Stimulated activated naive CD8-positive, alpha-beta T cell treated with anti-CD3 and anti-CD28 coated beads, Interleukin-15, amount 100 ng/mL, for 72 hours (primary cell): Measurements from ENCODE around the gene PIWIL1.

Experiments
- ATAC-seq: fragments of 150-1000 bp; cut with Tn5 transposase; 2 replicates; pipeline ENCODE4 v1.10.0; 2021; ENCODE audit warnings: mild to moderate bottlenecking, moderate library complexity
- DNase-seq, 2 donors: peaks; one replicate each; pipeline ENCODE4 v3.0.0; 2021 to 2022
- H3K27ac Mint-ChIP-seq, 2 donors: one replicate each; pipeline ENCODE4 v1.8.0; 2022; ENCODE audit warnings: mild to moderate bottlenecking in 2 of 2, mixed read lengths in 2 of 2, moderate library complexity in 2 of 2
- H3K27me3 Mint-ChIP-seq: one replicate; pipeline ENCODE4 v1.8.0; 2022; ENCODE audit warnings: mixed read lengths
- H3K4me1 Mint-ChIP-seq: one replicate; pipeline ENCODE4 v1.8.0; 2022; ENCODE audit warnings: mild to moderate bottlenecking, mixed read lengths
- H3K4me3 Mint-ChIP-seq, 2 donors: one replicate each; pipeline ENCODE4 v1.8.0; 2022; ENCODE audit warnings: mild to moderate bottlenecking in 2 of 2, mixed read lengths in 2 of 2, moderate library complexity in 1 of 2
- H3K9me3 Mint-ChIP-seq, 2 donors: one replicate each; pipeline ENCODE4 v1.8.0; 2022; ENCODE audit warnings: mixed read lengths in 2 of 2

Gene PIWIL1

GRCh38 chr12:130382818-130383217 is 45.1 kb downstream of the PIWIL1 start:
- Mint-ChIP-seq H3K27me3 (peaks cover 28% of the 10 kb centered on the region), H3K4me3 (no peak overlapping the region), H3K4me1 (peaks cover under 1% of the 10 kb centered on the region), H3K9me3 (peaks cover 14 to 19% of the 10 kb centered on the region in 2 donors), H3K27ac (no peak overlapping the region)
- DNase-seq (no peak), ATAC-seq (no peak)

GRCh38 chr12:130384234-130384633 is 46.5 kb downstream of the PIWIL1 start:
- no peak overlapping the region for H3K27ac Mint-ChIP-seq
- no peak for DNase-seq
- no peak for ATAC-seq
- H3K27me3 Mint-ChIP-seq, result peaks cover 20% of the 10 kb centered on the region
- peaks cover 5% of the 10 kb centered on the region for H3K4me1 Mint-ChIP-seq
- H3K4me3 Mint-ChIP-seq, result no peak overlapping the region
- H3K9me3 Mint-ChIP-seq, result peaks cover 18 to 26% of the 10 kb centered on the region in 2 donors

- Mint-ChIP-seq H3K27ac (no peak overlapping the region), H3K9me3 (peaks cover 18 to 26% of the 10 kb centered on the region in 2 donors), H3K27me3 (peaks cover 20% of the 10 kb centered on the region), H3K4me3 (no peak overlapping the region), H3K4me1 (peaks cover 5% of the 10 kb centered on the region)
- DNase-seq (no peak), ATAC-seq (no peak)
Measured at GRCh38 chr12:130385193-130385592, 47.5 kb downstream of the PIWIL1 start.

GRCh38 chr12:130391186-130391585 is 53.5 kb downstream of the PIWIL1 start:
- DNase-seq (no peak), ATAC-seq (no peak)
- peaks cover 5 to 22% of the 10 kb centered on the region in 2 donors for H3K9me3 Mint-ChIP-seq
- peaks cover 11% of the 10 kb centered on the region for H3K4me1 Mint-ChIP-seq
- H3K27ac Mint-ChIP-seq, result no peak overlapping the region
- no peak overlapping the region for H3K4me3 Mint-ChIP-seq
- peaks cover 9% of the 10 kb centered on the region for H3K27me3 Mint-ChIP-seq

- peaks cover 6% of the 10 kb centered on the region for H3K4me1 Mint-ChIP-seq
- peaks cover 16% of the 10 kb centered on the region for H3K27me3 Mint-ChIP-seq
- no peak overlapping the region for H3K27ac Mint-ChIP-seq
- H3K4me3 Mint-ChIP-seq, result no peak overlapping the region
- ATAC-seq (no peak), DNase-seq (no peak)
- peaks cover 0 to 9% of the 10 kb centered on the region in 2 donors for H3K9me3 Mint-ChIP-seq
Measured at GRCh38 chr12:130394906-130395305, 57.2 kb downstream of the PIWIL1 start.

- H3K4me3 Mint-ChIP-seq, result no peak overlapping the region
- H3K4me1 Mint-ChIP-seq, result peaks cover 6% of the 10 kb centered on the region
- DNase-seq (no peak), ATAC-seq (no peak)
- H3K27ac Mint-ChIP-seq, result no peak overlapping the region
- H3K9me3 Mint-ChIP-seq, result peaks cover 0 to 1% of the 10 kb centered on the region in 2 donors
- H3K27me3 Mint-ChIP-seq, result peaks cover 16% of the 10 kb centered on the region
Measured at GRCh38 chr12:130396667-130397066, 59.0 kb downstream of the PIWIL1 start.

GRCh38 chr12:130398100-130398848 is 60.6 kb downstream of the PIWIL1 start:
- Mint-ChIP-seq H3K27ac (no peak overlapping the region), H3K9me3 (no peaks in the 10 kb centered on the region), H3K4me3 (no peak overlapping the region), H3K4me1 (peaks cover 6% of the 10 kb centered on the region), H3K27me3 (peaks cover 16% of the 10 kb centered on the region)
- ATAC-seq, result no peak
- DNase-seq, result no peak

- H3K4me3 Mint-ChIP-seq, result no peak overlapping the region
- no peak overlapping the region for H3K27ac Mint-ChIP-seq
- H3K9me3 Mint-ChIP-seq, result no peaks in the 10 kb centered on the region
- peak; percentile 33 for ATAC-seq
- H3K27me3 Mint-ChIP-seq, result peaks cover 4% of the 10 kb centered on the region
- no peaks in the 10 kb centered on the region for H3K4me1 Mint-ChIP-seq
- no peak for DNase-seq
Measured at GRCh38 chr12:130401703-130402102, 64.0 kb downstream of the PIWIL1 start.

GRCh38 chr12:130405332-130405731 is 67.6 kb downstream of the PIWIL1 start:
- Mint-ChIP-seq H3K4me1 (no peaks in the 10 kb centered on the region), H3K27ac (no peak overlapping the region), H3K27me3 (no peaks in the 10 kb centered on the region), H3K4me3 (no peak overlapping the region), H3K9me3 (no peaks in the 10 kb centered on the region)
- ATAC-seq (no peak), DNase-seq (no peak)

- no peak overlapping the region for H3K4me3 Mint-ChIP-seq
- no peaks in the 10 kb centered on the region for H3K4me1 Mint-ChIP-seq
- DNase-seq, result no peak
- no peaks in the 10 kb centered on the region for H3K9me3 Mint-ChIP-seq
- H3K27ac Mint-ChIP-seq, result no peak overlapping the region
- H3K27me3 Mint-ChIP-seq, result peaks cover 7% of the 10 kb centered on the region
- no peak for ATAC-seq
Measured at GRCh38 chr12:130412384-130412783, 74.7 kb downstream of the PIWIL1 start.

- H3K27ac Mint-ChIP-seq, result no peak overlapping the region
- H3K4me3 Mint-ChIP-seq, result no peak overlapping the region
- no peak for DNase-seq
- no peaks in the 10 kb centered on the region for H3K9me3 Mint-ChIP-seq
- no peaks in the 10 kb centered on the region for H3K4me1 Mint-ChIP-seq
- peaks cover 13% of the 10 kb centered on the region for H3K27me3 Mint-ChIP-seq
- no peak for ATAC-seq
Measured at GRCh38 chr12:130413909-130414308, 76.2 kb downstream of the PIWIL1 start.

- no peaks in the 10 kb centered on the region for H3K4me1 Mint-ChIP-seq
- DNase-seq, result no peak
- no peak overlapping the region for H3K27ac Mint-ChIP-seq
- no peak overlapping the region for H3K4me3 Mint-ChIP-seq
- peaks cover 17% of the 10 kb centered on the region for H3K27me3 Mint-ChIP-seq
- no peaks in the 10 kb centered on the region for H3K9me3 Mint-ChIP-seq
- no peak for ATAC-seq
Measured at GRCh38 chr12:130414381-130414780, 76.7 kb downstream of the PIWIL1 start.

GRCh38 chr12:130418251-130418650 is 80.6 kb downstream of the PIWIL1 start:
- no peaks in the 10 kb centered on the region for H3K4me1 Mint-ChIP-seq
- H3K27me3 Mint-ChIP-seq, result peaks cover 17% of the 10 kb centered on the region
- DNase-seq, result no peak
- no peak overlapping the region for H3K27ac Mint-ChIP-seq
- no peaks in the 10 kb centered on the region for H3K9me3 Mint-ChIP-seq
- ATAC-seq, result no peak
- no peak overlapping the region for H3K4me3 Mint-ChIP-seq

GRCh38 chr12:130419116-130419515 is 81.4 kb downstream of the PIWIL1 start:
- no peak for DNase-seq
- Mint-ChIP-seq H3K9me3 (no peaks in the 10 kb centered on the region), H3K4me3 (no peak overlapping the region), H3K4me1 (no peaks in the 10 kb centered on the region), H3K27ac (no peak overlapping the region), H3K27me3 (peaks cover 12% of the 10 kb centered on the region)
- ATAC-seq, result no peak

GRCh38 chr12:130420071-130420470 is 82.4 kb downstream of the PIWIL1 start:
- Mint-ChIP-seq H3K4me3 (no peak overlapping the region), H3K27me3 (peaks cover 9% of the 10 kb centered on the region), H3K4me1 (no peaks in the 10 kb centered on the region), H3K27ac (no peak overlapping the region), H3K9me3 (no peaks in the 10 kb centered on the region)
- DNase-seq (no peak), ATAC-seq (no peak)

- Mint-ChIP-seq H3K4me1 (no peaks in the 10 kb centered on the region), H3K4me3 (no peak overlapping the region), H3K9me3 (no peaks in the 10 kb centered on the region), H3K27me3 (peaks cover 9% of the 10 kb centered on the region), H3K27ac (no peak overlapping the region)
- no peak for ATAC-seq
- no peak for DNase-seq
Measured at GRCh38 chr12:130421896-130422295, 84.2 kb downstream of the PIWIL1 start.
